ENCODE measurements around the gene PPP2R2B. TPM values are rescaled to one million over a fixed set of nuclear protein-coding genes. Genes with fewer than 3 reads are reported as not detected.

PPP2R2B gene
- total and polyA plus RNA-seq, 2 experiments from 2014 or later, result 14.4 to 21.1 TPM

DNA sequence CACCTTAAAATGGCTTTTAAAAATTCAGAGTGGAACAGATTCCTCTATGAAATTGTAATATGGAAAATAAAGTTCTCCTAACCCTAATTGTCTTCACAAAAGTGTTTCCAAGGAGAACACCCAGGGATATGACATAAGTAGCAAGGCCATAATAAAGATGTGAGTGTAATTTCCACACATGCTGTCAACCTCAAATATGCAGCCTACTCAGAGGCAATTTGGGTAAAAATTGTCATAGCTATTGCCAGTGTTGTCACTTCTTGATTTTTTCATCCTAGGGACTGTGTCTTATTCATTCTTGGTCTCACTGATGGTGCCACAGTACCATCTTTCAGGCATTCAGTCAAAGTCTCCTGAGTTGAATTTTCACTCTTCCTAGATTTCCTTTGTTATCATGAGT is 100.3 kb downstream of the PPP2R2B start:
- no peaks in the 10 kb centered on the region for H3K36me3 ChIP-seq
- H3K27ac ChIP-seq, result no peak overlapping the region
- no peaks in the 10 kb centered on the region for H3K27me3 ChIP-seq
- peaks cover 22% of the 10 kb centered on the region for H3K4me1 ChIP-seq (ENCODE audit: low read depth)
- DNase-seq (ENCODE audit: low read depth in 1 of 2, low spot score in 1 of 2), result no peak
- H3K9me3 ChIP-seq (ENCODE audit: low read depth), result no peaks in the 10 kb centered on the region
- TF ChIP-seq, protein P1, sequence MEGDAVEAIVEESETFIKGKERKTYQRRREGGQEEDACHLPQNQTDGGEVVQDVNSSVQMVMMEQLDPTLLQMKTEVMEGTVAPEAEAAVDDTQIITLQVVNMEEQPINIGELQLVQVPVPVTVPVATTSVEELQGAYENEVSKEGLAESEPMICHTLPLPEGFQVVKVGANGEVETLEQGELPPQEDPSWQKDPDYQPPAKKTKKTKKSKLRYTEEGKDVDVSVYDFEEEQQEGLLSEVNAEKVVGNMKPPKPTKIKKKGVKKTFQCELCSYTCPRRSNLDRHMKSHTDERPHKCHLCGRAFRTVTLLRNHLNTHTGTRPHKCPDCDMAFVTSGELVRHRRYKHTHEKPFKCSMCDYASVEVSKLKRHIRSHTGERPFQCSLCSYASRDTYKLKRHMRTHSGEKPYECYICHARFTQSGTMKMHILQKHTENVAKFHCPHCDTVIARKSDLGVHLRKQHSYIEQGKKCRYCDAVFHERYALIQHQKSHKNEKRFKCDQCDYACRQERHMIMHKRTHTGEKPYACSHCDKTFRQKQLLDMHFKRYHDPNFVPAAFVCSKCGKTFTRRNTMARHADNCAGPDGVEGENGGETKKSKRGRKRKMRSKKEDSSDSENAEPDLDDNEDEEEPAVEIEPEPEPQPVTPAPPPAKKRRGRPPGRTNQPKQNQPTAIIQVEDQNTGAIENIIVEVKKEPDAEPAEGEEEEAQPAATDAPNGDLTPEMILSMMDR (IDR thresholded peaks at IDR 0.05; ENCODE audit: low read depth, low read length), result no peak
- H3K4me3 ChIP-seq, result no peak overlapping the region

DNA sequence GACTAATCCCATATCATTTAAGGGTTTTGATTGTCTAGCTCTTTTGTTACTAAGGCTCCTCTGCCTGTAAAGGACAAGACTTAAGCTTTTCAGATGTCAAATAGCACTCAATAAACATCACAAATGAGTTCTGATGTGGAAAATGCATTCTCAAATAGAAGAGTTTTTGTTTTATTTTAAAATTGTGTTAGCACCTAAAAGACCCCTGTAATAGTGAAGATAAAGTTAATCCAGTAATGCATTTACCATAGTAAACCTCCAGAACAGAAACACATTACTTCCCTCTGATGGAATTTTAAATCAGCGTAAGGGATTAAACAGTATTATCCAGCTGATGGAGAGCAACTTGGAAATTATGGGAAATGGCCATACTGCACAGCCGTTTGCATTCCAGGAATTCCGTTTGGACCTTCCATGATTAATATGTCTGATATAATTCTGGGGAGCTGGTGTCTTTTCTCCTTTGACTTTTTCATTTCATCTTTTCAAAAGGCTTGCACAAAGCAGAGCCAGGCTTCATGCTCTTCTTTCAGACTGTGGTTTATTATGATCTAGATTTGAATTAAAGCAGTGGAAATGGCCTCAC is 105.6 kb downstream of the PPP2R2B start:
- no peak overlapping the region for H3K4me3 ChIP-seq
- H3K27ac ChIP-seq, result no peak overlapping the region
- no peaks in the 10 kb centered on the region for H3K9me3 ChIP-seq (ENCODE audit: low read depth)
- no peak for DNase-seq (ENCODE audit: low read depth in 1 of 2, low spot score in 1 of 2)
- no peaks in the 10 kb centered on the region for H3K36me3 ChIP-seq
- TF ChIP-seq, protein P1 (IDR thresholded peaks at IDR 0.05; ENCODE audit: low read depth, low read length), result no peak
- peaks cover 27% of the 10 kb centered on the region for H3K4me1 ChIP-seq (ENCODE audit: low read depth)
- no peaks in the 10 kb centered on the region for H3K27me3 ChIP-seq

DNA sequence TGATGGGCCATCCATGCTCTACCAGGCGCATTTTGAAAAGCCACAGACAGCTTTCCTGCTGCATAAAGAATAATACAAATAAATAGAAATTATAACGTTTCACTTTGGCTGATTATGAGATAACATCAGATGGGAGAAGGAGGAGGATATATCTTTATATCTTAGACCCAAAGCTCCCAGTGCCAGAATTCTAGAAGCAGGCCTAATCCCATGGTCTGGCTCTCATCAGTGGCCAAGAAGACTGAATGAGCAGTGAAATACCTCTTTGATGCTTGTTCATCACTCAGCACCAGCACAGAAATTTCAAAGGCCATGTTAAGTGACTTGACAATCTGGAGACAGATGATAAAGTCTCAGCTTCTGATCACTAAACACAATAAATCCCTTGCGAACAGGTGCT is 107.6 kb downstream of the PPP2R2B start:
- DNase-seq (ENCODE audit: low read depth in 1 of 2, low spot score in 1 of 2), result peak in 1 of 2 donors; percentile 76
- H3K9me3 ChIP-seq (ENCODE audit: low read depth), result no peaks in the 10 kb centered on the region
- peak overlapping the region; percentile 74 for H3K27ac ChIP-seq
- H3K4me1 ChIP-seq (ENCODE audit: low read depth), result peaks cover 26% of the 10 kb centered on the region
- no peaks in the 10 kb centered on the region for H3K36me3 ChIP-seq
- TF ChIP-seq, protein P1 (IDR thresholded peaks at IDR 0.05; ENCODE audit: low read depth, low read length), result no peak
- H3K4me3 ChIP-seq, result no peak overlapping the region
- H3K27me3 ChIP-seq, result no peaks in the 10 kb centered on the region

- TF ChIP-seq, protein P1 (IDR thresholded peaks at IDR 0.05; ENCODE audit: low read depth, low read length), result no peak
- H3K27me3 ChIP-seq, result no peaks in the 10 kb centered on the region
These were observed 108.0 kb downstream of the PPP2R2B start for GRCh38 chr5:146770546-146770945.

DNA sequence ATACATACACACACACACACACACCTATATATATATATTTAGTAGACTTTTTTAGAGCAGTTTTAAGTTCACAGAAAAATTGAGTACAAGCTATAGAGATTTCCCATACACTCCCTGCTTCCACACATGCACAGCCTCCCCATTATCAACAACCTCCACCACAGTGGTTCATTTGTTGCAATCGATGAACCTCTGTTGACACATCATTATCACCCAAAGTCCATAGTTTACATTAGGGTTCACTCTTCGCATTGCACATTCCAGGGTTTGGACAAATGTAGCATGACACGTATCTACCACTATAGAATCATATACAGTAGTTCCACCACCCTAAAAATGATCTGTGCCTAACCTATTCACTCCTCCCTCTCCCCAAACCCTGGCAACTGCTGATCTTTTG is 111.0 kb downstream of the PPP2R2B start:
- TF ChIP-seq, protein P1 (IDR thresholded peaks at IDR 0.05; ENCODE audit: low read depth, low read length), result no peak
- no peaks in the 10 kb centered on the region for H3K9me3 ChIP-seq (ENCODE audit: low read depth)

More at GRCh38 chr5:146770546-146770945, 108.0 kb downstream of the PPP2R2B start:
- H3K36me3 ChIP-seq, result no peaks in the 10 kb centered on the region
- H3K4me1 ChIP-seq (ENCODE audit: low read depth), result peaks cover 26% of the 10 kb centered on the region
- peak overlapping the region; percentile 74 for H3K27ac ChIP-seq
- H3K4me3 ChIP-seq, result no peak overlapping the region
- H3K9me3 ChIP-seq (ENCODE audit: low read depth), result no peaks in the 10 kb centered on the region
- peak in 1 of 2 donors; percentile 90 for DNase-seq (ENCODE audit: low read depth in 1 of 2, low spot score in 1 of 2)

More for the DNA sequence above, 111.0 kb downstream of the PPP2R2B start:
- Histone ChIP-seq H3K27me3 (no peaks in the 10 kb centered on the region), H3K27ac (no peak overlapping the region), H3K36me3 (no peaks in the 10 kb centered on the region), H3K4me1 (ENCODE audit: low read depth) (peaks cover 40% of the 10 kb centered on the region), H3K4me3 (no peak overlapping the region)
- no peak for DNase-seq (ENCODE audit: low read depth in 1 of 2, low spot score in 1 of 2)

All from cardiac muscle cell (in vitro differentiated cells and primary cell).